ENCODE measurements around the gene TBKBP1. TPM values are rescaled to one million over a fixed set of nuclear protein-coding genes. Genes with fewer than 3 reads are reported as not detected.

TBKBP1 gene
- total and polyA plus RNA-seq, 9 of the 15 experiments (the other 6 are each of a cell fraction or from before 2014, with no cell fraction given): 0.03 to 15.6 (median 6.8) TPM

DNA sequence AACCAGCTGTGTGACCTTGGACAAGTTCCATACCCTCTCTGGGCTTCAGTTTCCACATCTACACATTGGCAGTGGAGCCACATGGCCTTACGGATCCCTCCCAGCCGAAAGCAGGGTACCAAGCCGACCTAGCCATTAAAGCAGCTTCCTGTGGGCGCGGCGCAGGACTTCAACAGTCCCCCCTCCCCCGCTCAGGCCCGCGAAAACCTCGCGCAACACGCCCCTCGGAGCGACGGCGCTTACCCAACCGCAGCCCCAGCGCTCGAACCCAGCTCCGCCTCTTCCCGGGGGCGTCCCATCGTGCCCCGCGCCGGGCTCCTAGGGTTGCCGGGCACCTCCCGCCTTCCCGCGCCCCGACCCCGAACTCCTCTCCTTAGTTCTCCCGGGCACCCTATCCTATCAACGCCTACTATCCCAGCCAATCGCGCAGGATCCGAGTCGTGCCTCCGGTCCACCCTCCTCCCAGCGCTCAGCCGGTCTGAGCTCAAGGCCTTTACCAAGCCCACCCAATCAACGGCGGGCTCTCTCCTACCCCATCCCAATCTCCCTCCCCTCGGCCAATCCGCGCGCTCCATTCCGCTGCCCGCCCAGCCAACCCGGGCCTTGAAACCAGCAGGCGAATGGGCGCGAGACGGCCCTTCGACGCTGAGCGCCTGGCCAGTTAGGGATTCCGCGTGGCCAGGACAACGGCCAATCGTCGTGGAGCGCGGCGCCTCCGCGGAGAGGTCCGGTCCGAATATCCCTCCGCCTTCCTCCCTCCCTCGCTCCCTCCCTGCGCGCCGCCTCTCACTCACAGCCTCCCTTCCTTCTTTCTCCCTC, 44.6 kb upstream of the TBKBP1 start, which contains the start of gene KPNB1 (continued):
- TF ChIP-seq ELF4 (CRISPR knock-in tag; IDR thresholded peaks at IDR 0.05) (peak; percentile 85; the same call in 1 of the 2 replicates), ZNF324 (CRISPR knock-in tag; IDR thresholded peaks at IDR 0.05) (no peak), TEAD2 (tag; IDR thresholded peaks at IDR 0.05) (no peak), POLR3G (IDR thresholded peaks at IDR 0.05; ENCODE audit: extremely low read depth, insufficient read length, insufficient replicate concordance) (no peak), ZKSCAN3 (CRISPR knock-in tag; IDR thresholded peaks at IDR 0.05) (no peak), CXXC5 (CRISPR knock-in tag; IDR thresholded peaks at IDR 0.05) (peak; percentile 97), YY1 (IDR thresholded peaks at IDR 0.05; ENCODE audit: borderline replicate concordance in 1 of 3, control insufficient read depth in 1 of 3, extremely low read depth in 1 of 3, insufficient read depth in 3 of 3, insufficient read length in 1 of 3, insufficient replicate concordance in 2 of 3, low read depth in 1 of 3, low read length in 2 of 3) (peak in 2 of 3 experiments; percentile 66 to 75), OTX1 (CRISPR knock-in tag; IDR thresholded peaks at IDR 0.05) (no peak; the same call in none of the 2 replicates), RBM17 (IDR thresholded peaks at IDR 0.05; ENCODE audit: borderline replicate concordance, low read depth, low read length) (no peak), BACH1 (tag; IDR thresholded peaks at IDR 0.05) (peak; percentile 76; the same call in 1 of the 2 replicates), PTTG1 (tag; IDR thresholded peaks at IDR 0.05; ENCODE audit: low read depth) (no peak), HCFC1 (IDR thresholded peaks at IDR 0.05; ENCODE audit: low read depth, low read length) (peak; percentile 49; the same call in 1 of the 2 replicates), KLF1 (tag; IDR thresholded peaks at IDR 0.05) (no peak), ZNF764 (CRISPR knock-in tag; IDR thresholded peaks at IDR 0.05; ENCODE audit: low read depth) (no peak), ARNT (IDR thresholded peaks at IDR 0.05) (no peak; a peak in 2 of 4 replicates), CEBPG (CRISPR knock-in tag; IDR thresholded peaks at IDR 0.05) (peak; percentile 71; the same call in 1 of the 2 replicates), CEBPG (tag; conservative IDR thresholded peaks at IDR 0.05 in 1 of 2, IDR thresholded peaks at IDR 0.05 in 1 of 2) (peak; percentile 20 to 39; a peak in 2 of 4 replicates), ZNF780A (CRISPR knock-in tag; IDR thresholded peaks at IDR 0.05) (no peak), ZNF253 (CRISPR knock-in tag; conservative IDR thresholded peaks at IDR 0.05) (no peak), SMC3 (conservative IDR thresholded peaks at IDR 0.05; ENCODE audit: insufficient read depth, low read depth, low read length) (no peak)
